ENCODE results near the gene TMEM14C.
A peak's percentile ranks its signal among the peaks of the same experiment; 100 is the strongest.
"Not testable (repeated sequence)": the region's sequence is repeated elsewhere in the genome, so short reads cannot be mapped to it uniquely, and the experiment has no call there.

TMEM14C gene

GRCh38 chr6:10721850-10722569 is 860 bp upstream of the TMEM14C start:
- peak in 1 of 2 experiments; percentile 25 for DNase-seq

DNA sequence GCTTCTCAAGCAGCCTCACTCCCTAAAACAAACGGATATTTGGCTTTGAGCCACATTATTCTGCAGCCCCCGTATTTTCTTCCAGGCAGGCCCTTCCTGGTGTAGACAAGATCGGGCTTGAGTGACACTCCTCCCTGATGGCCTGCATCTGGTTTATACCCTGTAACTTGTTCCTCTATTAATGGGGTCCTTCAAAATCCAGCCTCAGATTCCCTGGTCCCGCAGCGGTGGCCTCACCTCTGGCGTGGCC is 375 bp upstream of the TMEM14C start:
- DNase-seq = no peak

- DNase-seq = no peak
Observed at GRCh38 chr6:10723567-10723881, 654 bp downstream of the TMEM14C start.

DNA sequence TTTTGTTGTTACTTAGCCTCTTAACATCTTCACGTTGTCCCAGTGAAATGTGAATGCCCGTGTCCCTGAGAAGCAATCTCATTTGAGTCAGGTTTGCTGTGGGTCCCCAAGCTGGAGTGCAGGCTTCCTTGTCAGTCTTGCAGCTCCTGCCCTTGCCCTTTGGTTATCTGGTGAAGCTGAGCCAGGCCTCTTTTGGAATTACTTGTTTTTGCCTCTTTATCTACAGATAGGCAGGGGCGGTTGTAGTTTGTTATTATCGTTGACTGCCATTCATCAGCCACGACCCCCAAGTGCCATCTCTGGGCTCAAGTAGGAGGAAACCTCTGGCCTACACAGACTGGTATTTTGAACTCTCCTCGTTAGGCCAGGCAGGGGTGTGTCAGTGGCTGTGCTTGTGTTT is 2.2 kb downstream of the TMEM14C start:
- DNase-seq = no peak

DNA sequence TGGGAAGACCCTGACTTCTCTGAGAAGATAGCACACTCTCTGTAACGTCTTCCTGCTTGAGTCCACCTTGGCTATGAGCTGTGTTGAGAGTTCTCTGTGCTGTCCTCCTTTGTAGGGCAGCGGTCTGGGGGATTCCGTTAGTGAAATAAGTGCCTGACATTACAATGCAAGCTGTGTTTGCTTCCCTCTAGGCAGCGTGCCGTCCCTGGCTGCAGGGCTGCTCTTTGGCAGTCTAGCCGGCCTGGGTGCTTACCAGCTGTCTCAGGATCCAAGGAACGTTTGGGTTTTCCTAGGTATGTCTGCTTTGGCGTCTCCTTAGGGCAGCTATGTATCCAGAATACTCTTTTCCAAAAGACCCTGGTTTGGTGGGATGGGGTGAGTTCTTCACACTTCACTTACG is 2.8 kb downstream of the TMEM14C start:
- no peak for DNase-seq

- no peak for DNase-seq
Observed at GRCh38 chr6:10730254-10730653, 7.4 kb downstream of the TMEM14C start.

GRCh38 chr6:10733151-10733715 is 10.4 kb downstream of the TMEM14C start:
- DNase-seq = no peak

- no peak for DNase-seq
Observed at GRCh38 chr6:10733863-10734262, 11.0 kb downstream of the TMEM14C start.

GRCh38 chr6:10736731-10737130 is 13.9 kb downstream of the TMEM14C start:
- no peak for DNase-seq

DNA sequence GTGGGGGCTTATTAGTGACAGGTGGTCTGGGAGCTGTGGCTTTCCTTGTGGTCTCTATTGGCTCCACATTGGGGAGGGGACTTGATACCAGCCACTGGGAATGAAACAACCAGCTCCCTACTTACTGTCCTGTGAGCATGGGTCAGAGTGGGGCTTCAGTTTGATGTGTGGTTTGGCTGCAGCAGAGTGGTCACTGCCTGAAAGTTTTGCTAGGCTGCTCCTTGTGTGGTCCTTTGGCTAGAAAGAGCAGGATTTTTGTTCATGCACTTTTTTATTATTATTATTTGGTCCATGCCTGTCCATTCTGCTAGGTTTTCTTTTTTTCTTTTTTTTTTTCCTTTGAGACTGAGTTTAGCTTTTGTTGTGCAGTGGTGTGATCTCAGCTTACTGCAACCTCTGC is 17.2 kb downstream of the TMEM14C start:
- no peak for DNase-seq

DNA sequence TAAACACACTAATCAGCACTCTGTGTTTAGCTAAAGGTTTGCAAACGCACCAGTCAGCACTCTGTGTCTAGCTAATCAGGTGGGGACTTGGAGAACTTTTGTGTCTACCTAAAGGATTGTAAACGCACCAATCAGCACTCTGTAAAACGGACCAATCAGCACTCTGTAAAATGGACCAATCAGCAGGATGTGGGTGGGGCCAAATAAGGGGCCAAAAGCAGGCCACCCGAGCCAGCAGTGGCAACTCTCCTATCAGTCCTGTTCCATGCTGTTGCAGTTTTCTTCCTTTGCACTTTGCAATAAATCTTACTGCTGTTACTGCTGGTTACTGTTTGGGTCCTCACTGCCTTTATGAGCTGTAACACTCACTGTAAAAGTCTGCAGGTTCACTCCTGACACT is 18.8 kb downstream of the TMEM14C start:
- not testable (repeated sequence) for DNase-seq

GRCh38 chr6:10742251-10742650 is 19.4 kb downstream of the TMEM14C start:
- no peak for DNase-seq

- no peak for DNase-seq
Observed at GRCh38 chr6:10743515-10743914, 20.6 kb downstream of the TMEM14C start.

GRCh38 chr6:10745116-10745515 is 22.2 kb downstream of the TMEM14C start:
- no peak for DNase-seq

DNA sequence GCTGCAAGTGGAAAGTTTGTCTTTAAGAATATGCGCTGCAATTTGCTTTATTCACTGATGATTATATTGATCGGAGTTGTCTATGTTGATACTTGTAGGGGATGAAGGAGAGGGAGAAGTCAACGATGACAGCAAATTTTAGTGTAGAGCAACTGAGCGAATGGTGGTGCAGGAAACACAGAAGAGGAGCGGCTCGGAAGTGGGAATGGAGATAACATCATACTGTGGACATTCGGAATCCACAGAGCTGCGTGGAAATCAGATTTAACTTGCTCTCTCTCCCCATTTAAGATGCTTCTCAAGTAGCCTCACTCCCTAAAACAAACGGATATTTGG is 24.0 kb downstream of the TMEM14C start:
- no peak for DNase-seq

- peak; percentile 96 to 98 for DNase-seq
Observed at GRCh38 chr6:10747251-10747972, 24.5 kb downstream of the TMEM14C start, which contains the start of gene TMEM14B. TMEM14B (plus strand) TSS chr6:10747805; CDS start chr6:10749246, 1,441 bp downstream.

GRCh38 chr6:10749734-10750133 is 26.9 kb downstream of the TMEM14C start:
- DNase-seq = no peak

DNA sequence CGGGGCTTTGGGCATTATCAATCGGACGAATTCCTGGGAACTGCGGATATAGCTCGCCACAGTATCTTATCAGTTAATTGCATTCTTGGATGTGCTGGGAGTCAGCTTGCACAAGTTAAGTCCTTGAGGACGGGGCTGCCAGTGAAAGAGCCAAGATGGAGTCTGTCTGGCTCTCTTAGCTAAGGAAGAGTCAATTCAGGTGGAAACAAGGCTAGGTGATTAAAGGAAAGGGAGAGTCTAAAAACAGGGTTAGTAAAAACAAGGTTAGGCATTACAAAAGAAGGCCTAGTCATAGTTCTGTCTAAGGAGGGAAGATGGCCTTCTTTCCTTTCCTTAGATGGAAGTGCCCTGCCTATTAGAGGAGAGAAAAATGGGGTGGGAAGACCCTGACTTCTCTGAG is 27.7 kb downstream of the TMEM14C start:
- DNase-seq = not testable (repeated sequence)

DNA sequence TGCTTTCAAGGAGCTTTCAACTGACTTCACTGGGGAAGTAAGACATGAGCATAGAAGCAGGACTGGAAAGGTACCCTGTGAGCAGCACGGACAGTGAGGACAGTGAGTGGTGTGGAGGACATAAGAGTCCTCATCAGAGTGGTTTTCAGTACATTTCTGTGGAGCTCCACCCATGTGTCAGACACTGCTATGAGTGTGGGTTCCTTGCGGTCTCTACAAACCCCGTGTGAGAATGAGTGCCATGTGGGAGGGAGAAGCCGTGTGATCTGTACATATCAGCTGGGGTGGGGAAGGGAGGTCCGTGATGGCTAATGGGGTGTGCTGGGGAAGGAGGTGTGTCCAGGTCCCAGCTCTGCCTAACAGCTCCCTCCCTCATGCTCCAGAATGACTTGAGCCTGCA is 28.9 kb downstream of the TMEM14C start:
- DNase-seq = not testable (repeated sequence)

DNA sequence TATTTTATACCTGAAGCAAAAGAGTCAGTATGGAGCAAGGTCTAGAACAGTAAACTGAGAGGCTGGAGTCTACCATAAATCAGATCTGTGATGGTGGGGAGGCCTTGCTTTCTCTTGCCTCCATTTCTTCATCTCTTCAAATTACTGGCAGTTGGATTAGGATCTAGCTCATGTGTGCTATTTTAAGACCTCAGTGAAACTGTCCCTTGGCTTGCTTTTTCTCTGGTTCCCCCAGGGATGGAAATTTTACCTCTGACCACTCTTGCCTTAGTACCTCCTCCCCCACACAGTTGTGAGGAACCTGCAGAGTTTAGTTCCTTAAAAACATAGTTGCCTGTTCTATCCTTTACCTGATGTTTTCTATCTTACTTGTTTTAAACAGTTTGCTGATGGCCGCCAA is 33.2 kb downstream of the TMEM14C start:
- DNase-seq = no peak

- DNase-seq = peak; percentile 7 to 20
Observed at GRCh38 chr6:10759312-10759839, 36.5 kb downstream of the TMEM14C start.

DNA sequence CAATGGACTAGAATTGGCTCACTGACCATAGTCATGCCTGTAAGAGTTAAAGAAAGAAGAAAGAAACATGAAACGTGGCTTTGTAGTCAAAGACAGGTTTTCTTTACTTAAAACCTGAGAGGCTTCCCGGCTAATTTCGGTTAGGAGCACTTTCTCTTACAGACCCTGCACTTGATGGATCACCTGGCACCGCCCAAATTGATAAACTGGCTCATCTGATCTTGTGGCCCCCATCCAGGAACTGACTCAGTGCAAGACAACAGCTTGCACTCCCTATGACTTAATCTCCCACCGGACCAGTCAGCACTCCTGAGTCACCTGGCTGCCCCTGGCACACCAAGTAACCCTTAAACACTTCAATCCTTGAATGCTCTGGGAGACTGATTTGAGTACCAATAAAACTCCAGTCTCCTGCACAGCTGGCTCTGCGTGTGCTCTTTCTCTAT is 37.0 kb downstream of the TMEM14C start:
- DNase-seq = no peak

GRCh38 chr6:10763006-10763405 is 40.1 kb downstream of the TMEM14C start:
- DNase-seq = no peak

- DNase-seq = no peak
Observed at GRCh38 chr6:10769419-10769818, 46.5 kb downstream of the TMEM14C start.
